Retinal pigment epithelial cell (primary cell): ENCODE results near the gene KLHDC3.

Experiments
- DNase-seq: peaks from one replicate; pipeline ENCODE4 v3.0.0-alpha.2; 2010; ENCODE audit warnings: low read depth
- H3K4me3 ChIP-seq: 2 replicates; pipeline ENCODE4 v1.5.1; 2011; ENCODE audit warnings: mild to moderate bottlenecking, low read length, control low read depth, moderate library complexity
- CTCF ChIP-seq: conservative IDR thresholded peaks from 2 replicates; pipeline ENCODE4 v1.5.1; 2011; ENCODE audit warnings: low read depth, low read length, control low read depth, inconsistent platforms

KLHDC3 gene

GRCh38 chr6:43019152-43019551 is 5.1 kb downstream of the KLHDC3 start:
- TF ChIP-seq CTCF = no peak
- H3K4me3 ChIP-seq = no peak overlapping the region
- no peak for DNase-seq

GRCh38 chr6:43020052-43020705 is 6.1 kb downstream of the KLHDC3 start:
- no peak for TF ChIP-seq CTCF

GRCh38 chr6:43020847-43021246 is 6.8 kb downstream of the KLHDC3 start:
- DNase-seq = no peak
- H3K4me3 ChIP-seq = peak overlapping the region; percentile 75
- no peak for TF ChIP-seq CTCF

More at GRCh38 chr6:43020052-43020705, 6.1 kb downstream of the KLHDC3 start:
- H3K4me3 ChIP-seq = no peak overlapping the region
- no peak for DNase-seq

- no peak for DNase-seq
- no peak for TF ChIP-seq CTCF
Measured at GRCh38 chr6:43021270-43022047, 7.4 kb downstream of the KLHDC3 start, which contains the start of gene RRP36. Gene RRP36 (plus strand): TSS chr6:43021623. CDS start chr6:43021655, 32 bp downstream.

GRCh38 chr6:43024436-43024835 is 10.4 kb downstream of the KLHDC3 start:
- TF ChIP-seq CTCF = no peak
- H3K4me3 ChIP-seq = no peak overlapping the region
- no peak for DNase-seq

More at GRCh38 chr6:43021270-43022047, 7.4 kb downstream of the KLHDC3 start, which contains the start of gene RRP36:
- H3K4me3 ChIP-seq = peak within 1 kb of the TSS; percentile 75

GRCh38 chr6:43026365-43026764 is 12.3 kb downstream of the KLHDC3 start:
- DNase-seq = no peak
- no peak for TF ChIP-seq CTCF
- H3K4me3 ChIP-seq = no peak overlapping the region
